GM18907 (cell line): ENCODE data around the gene BACH2.

Source experiments
- ATAC-seq: cut with Tn5 transposase; IDR thresholded peaks from one replicate; pipeline ENCODE4 v1.9.1; 2021; ENCODE audit warnings: mild to moderate bottlenecking, moderate library complexity; ENCODE audit not compliant: unreplicated experiment

The BACH2 gene

DNA sequence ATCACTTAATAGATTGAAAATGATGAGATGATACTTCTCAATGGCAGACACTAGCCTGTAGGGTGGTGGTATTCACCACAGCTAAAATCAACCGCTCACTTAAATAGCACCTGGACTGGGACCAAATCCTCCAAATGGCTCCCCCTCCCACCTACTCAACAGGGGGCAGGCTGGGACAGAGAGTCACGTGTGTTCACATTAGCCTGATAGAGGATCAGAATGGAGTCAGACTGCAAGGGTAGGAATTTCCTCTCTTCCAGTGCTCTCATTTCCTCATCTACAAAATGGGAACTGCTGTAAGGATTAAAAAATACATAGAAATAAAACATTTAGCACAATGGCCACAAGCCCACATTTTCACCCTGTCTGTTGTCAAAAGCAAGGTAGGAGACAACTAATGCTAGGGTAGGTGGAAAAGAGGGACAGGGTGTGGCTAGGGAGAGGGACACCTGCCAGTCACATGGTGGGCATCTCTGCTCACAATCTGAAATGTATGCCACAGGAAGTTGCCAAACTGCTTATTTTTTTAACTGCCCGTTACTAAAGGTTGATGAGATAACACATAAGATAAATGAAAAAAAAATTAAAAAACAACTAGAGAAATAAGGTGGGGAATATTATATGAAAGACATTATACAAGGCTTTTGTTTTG, 55.3 kb downstream of the BACH2 start:
- no peak for ATAC-seq

DNA sequence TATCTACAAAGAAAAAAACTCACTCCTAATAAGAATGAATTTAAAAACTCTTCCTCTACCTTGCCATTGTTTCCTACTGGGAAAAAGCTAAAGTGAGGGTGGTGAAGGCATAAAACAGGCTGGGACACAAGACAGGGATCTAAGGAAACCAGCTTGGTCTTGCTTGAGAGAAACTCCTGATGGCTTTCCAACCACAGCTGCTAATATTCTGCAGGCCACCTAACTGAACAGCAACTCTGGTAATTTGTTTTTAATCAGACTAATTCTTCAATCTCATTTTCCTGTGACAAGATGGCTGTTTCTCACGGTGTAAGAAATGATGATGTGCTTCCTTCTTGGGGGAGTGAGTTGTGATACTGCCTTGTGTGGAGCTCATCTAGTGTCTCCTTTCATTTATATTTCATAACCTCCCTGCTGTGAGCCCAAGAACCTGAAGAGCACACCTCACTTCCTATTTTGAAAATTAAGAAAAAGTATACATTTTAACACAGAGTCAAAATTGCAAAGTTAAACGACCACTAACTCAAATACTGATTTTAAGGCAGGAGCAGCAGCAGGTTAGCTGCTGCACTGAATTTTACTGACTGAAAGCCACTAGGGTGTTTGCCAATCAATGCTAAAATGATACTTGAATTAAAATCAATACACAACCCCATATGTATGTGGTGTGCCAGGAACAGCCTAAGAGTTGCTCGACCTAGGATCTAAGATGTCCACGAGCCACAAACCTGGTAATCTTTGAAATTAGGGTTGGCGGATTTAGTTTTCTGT, 58.0 kb downstream of the BACH2 start:
- no peak for ATAC-seq

DNA sequence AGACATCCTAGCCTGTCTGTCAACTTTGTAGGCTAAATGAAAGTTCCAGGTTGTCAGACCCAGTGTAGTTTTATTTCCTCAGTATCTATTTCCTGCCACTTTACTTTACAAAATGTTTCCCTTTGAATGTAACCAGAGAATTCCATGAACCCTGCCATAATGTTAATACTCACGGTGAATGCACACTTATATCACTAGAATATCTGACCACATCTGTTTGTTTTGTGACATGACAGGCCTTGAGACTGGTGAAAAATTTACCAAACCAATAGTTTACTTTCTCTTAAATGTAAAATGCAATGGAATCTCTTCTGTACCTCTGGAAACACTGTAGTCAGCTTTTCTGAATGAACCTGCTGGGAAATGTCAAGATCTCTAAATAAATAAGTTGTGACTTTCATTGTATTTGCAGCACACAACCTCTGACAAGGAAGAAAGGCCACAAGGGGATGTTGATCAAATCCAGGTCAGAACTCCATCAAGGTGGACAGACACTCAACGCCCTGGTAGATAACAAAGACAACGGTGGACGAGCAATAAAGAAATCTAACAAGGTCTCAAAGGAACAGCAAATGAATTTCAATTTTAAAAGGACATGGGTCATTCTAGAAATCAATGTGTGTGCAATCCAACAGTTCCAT, 59.2 kb downstream of the BACH2 start:
- no peak for ATAC-seq

DNA sequence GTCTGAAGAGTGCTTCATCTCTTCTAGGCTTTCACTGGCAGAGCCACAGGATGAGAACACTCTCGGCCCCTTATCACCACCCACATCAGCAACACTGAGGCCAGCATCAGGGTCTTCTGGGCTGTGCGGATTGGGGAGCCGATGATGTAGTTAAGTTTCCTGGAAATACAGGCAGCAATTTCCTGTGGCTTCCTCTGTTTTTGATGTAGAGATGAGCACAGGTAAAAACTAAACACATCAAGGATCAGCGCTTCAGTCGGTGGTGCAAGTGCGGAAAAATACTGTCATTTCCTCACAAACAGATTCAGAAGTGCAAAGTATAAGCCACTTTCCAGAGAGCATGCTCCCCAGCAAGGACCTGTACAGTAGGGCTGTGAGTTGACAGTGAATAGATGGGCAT, 62.6 kb downstream of the BACH2 start:
- ATAC-seq: no peak

DNA sequence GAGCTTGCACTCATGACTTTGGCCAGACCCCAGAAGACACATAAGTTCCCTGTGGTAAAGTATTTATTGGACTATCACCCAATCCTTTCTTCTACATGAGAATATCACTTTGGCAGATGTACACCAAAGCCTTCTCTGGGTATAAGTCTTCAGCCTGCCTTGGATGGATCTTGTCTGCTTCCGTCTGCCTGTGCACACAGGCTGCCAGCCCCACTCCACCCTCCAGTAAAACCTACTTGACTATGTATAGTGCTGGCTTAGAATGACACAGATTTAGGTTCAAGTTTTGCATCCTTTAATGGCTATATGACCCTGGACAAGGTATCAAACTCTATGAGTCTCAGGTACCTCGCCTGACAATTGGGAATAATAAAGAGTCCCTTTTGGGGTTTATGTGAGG, 63.4 kb downstream of the BACH2 start:
- ATAC-seq: no peak

DNA sequence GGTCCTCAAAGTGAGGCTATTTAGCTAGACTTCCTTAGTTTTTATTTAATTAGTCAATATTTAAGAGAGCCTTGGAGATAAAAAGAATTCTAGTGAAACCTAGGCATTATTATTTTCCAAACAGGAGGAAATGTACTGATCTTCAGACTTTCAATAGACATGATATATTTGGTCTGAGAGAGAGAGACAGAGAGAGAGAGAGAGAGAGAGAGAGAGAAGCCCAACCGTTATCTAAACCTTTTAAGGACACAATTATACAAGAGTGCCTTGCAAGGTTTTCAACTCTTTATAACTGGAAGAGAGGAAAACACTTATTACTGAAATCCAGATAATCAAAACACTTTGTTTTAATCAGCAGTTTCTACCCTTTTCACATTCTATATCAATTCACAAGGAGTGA, 64.8 kb downstream of the BACH2 start:
- ATAC-seq: no peak

DNA sequence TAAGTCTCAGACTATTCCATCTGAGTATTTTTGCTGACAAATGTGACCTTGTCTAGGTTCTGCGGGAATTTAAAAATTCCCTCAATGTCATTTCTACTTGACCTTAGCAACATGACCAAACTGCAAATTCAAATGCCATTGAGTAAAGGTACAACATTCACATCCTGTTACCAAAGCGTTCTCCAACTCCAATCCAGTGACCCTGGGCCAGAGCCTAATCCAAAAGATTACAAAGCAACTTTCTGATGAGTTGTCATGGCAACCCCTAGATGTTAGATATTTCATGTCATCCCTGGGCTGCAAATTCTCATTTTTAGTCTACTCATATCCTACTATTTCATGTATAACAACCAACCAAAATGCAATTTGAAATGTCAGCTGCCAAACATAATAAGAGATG, 65.3 kb downstream of the BACH2 start:
- no peak for ATAC-seq

DNA sequence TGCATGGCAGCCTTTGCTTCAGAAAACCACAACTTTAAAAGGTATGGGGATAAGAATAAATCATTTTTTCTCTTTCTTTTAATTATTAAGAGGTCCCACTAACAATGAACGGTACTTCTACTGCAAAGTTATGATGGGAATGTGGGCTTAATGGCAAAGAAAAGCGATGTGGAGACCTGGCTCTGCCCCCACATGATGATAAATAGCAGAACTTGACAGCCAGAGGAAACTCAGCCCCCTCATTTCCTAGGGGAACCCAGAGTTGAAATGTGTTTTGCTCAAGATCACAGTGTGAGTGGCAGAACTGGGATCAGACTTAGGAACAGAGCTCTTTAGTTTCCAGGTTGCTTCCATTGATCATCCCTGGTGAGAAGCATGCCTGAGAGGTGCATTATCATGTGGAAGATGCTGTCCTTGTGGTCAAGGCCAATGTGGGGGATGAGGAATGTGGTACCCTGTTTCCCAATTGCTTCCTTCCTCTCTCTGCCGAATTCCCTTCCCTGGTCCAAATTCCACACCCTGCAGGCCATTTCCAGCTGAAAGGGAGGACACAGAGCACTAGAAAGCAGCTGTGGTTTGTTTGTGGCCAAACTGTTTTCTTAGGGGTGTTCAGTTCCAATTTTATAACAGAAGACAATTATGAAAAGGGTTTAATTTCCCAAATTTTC, 66.0 kb downstream of the BACH2 start:
- no peak for ATAC-seq

DNA sequence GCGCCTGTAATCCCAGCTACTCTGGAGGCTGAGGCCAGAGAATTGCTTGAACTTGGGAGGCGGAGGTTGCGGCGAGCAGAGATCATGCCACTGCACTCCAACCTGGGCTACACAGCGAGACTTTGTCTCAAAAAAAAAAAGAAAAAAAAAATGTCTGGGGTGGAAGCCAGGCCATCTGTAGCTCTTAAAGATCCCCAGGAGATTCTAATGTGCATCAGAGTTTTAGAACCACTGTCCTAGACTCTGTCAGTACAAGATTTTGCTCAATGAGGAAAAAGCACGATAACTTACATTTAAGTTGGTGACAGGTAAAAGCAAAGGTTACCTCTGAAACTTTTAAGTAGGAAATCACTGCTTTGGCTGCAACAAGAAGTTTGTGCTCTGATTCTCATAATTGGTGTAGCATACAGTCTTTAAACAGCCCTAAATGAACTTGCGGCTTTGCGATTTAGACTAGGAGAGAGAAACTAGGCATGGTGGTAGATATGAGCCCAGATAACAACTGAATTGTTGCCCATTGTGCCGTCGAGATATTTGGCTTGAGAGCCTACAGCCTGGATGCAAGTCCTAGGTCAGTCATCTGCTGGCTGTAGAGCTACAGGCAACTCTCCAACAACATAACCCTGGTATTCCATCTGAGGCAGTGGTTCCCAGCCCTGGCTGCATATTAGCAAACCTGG, 67.2 kb downstream of the BACH2 start:
- no peak for ATAC-seq

DNA sequence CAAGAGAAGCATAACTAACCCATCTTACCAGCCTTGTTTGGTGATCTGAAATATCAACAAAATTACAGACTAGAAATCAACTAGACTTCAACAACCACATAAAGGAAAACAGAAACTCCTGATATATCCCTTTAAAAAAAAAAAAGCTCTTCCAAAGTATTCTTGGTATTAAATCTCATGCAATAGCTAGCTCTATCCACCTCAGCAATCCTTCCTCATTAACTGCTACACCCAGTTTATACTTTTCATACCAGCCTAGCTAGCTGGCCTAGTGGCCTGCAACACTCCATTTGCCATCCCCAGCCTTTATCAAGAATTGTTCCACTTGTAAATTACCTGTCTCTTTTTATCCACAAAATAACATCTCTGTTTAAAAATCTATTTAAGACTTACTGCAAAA, 69.0 kb downstream of the BACH2 start:
- ATAC-seq: no peak

DNA sequence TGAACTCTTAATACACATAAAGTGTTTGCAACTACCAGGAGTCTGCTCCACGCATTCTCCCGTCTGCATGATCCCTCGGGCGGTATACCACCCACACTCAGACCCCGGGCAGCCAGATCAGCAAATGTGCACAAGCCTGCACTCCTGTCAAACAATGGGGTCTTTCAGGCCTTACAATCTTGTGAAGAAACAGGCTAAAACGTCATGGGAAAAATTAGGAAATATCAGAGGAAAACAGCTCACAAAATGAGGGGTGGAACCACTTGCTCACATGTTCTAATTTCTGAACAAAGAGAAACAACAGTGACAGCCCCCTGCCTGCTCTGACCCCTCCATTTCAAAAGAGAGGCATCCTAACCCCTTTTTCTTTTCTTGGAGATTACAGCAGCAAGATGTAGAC, 69.4 kb downstream of the BACH2 start:
- no peak for ATAC-seq

DNA sequence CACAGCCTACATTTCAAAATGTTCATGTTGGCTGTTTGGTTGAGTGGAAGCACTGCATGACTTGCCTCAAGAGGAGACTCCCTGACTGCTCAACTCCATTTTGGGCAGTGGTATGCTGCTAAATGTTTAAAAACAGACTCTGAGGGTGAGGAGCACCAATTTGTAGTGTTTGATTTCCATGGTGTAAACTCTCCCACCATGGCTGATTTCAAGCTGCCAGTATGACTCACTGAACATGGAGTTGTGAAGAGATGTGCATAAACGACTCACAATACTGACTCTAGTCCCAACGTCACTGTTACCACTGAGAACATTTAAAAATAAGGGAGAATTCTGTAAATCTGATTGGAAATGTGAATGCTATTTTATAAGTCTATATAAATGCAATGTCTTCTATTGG, 70.4 kb downstream of the BACH2 start:
- ATAC-seq: no peak

DNA sequence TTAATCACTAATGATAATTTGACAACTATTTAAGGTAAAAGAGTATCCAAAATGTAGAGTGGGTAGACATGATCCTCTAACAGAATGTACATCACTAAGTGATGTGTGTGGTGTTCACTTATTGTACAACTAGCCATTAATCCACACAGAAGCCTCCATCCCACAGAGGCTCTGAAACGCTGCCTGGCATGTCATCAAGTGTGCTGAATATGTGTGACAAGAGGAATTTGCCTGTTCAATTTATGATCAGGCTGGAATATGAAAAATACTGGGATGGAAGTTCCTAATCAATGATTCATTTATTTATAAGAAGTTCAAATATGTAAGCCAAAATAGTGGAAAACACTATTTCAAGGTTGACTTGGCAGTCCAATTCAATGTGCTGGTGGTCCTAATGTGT, 72.4 kb downstream of the BACH2 start:
- no peak for ATAC-seq

DNA sequence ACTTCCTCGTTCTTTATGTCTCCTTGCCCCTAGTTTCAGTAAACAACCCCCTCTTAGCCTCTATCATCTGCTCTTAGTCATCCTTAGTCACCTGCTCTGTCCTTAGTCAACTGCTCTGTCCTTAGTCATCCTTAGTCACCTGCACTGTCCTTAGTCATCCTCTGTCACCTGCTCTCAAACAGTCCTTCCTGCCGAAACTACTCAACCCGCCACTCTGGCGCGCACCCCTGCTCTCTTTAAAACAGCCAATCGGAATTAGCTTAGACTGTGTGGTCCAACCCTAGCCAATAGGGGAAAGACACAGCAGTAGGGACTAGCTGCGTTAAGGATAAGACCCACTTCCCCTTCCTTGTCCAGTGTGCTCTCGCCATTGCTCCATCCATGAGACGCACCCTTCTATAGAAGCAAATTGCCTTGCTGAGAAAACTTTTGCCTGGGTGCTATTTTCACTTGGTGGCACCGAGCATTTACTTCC, 73.9 kb downstream of the BACH2 start:
- ATAC-seq: no peak

DNA sequence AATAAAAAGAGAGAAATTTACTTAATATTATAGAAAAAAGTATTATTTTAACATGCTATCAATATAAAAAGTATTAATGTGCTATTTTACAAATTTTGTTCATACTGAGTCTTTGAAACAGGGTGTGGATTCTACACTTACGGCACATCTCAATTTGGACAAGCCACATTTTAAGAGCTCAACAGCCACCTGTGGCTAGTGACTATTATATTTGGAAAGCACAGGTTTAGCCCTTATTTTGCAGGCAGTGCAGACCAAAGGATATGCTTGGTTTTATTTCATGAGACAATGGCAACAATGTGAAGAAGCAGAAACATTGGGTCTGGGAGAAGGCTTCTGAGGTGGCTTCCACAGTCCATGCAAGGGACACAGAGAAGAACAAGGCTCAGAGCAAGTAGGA, 74.6 kb downstream of the BACH2 start:
- no peak for ATAC-seq

DNA sequence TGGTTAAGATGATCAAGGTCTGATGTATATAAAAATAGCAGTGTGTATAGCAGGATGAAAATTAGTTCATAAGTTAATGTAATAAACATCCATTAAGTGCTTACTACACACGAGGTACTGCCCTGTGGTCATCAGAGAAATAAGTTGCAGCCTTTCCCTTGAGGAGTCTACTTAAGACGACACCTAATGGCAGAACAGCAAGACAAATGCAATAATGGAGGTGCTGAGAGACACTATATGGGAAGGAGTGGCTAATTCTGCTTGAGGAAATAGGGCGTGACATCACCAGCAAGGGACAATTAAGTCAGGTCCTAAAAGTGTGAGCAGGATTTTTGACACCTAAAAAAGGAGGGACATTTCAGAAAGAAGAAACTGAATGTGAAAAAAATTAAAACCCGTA, 75.2 kb downstream of the BACH2 start:
- ATAC-seq: no peak

DNA sequence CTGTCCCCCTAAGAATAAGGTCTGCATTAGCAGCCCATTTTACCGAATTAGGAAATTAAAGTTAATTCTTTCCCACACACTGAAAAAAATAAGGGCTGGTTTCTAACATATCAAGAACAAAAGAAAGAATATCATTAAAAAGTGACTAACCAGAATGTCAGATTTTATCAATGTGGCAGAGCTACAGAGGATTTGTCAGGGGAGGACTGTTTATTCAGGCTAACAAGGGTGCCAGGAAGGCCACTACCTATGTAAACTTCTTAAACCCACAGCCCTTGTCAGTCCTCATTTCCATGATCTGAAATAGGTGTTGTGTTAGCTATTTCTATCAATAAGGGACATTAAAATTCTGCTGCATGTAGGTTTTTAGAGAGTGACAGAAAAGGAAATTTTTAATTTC, 76.4 kb downstream of the BACH2 start:
- ATAC-seq: no peak

DNA sequence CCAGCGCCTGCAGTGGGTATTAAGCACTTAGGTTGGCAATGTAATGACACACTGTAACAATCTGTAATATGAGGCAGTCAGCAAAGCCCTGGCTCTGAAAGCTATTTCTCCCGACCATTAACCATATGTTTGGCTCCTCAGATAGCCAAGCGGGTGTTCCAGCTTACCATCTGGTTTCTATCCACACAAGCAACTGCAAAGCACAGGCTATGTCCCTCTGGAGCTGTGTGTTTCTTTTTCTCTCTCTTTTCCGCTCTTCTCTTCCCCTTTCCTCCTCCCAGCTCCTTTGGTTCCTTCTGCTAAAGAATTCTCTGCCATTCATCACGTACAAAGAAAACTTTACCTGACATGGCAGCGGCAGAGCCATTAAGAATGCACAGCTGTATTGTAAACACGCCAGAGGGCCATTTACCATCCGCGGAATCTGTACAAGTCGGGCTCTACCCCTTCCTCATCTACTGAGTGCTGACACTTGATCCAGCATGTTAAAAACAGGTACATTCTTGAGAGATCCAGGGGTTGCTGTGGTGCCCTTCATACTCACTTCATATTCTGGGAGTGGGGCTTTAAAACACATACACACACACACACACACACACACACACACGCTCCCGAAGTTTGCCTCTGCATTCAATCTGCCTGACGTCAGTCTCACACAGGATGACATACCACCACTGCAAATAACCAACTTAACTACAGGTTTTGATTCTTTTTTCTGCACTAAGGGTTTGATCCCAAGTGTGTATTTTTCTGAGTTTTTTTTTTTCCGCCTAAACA, 77.2 kb downstream of the BACH2 start:
- no peak for ATAC-seq

DNA sequence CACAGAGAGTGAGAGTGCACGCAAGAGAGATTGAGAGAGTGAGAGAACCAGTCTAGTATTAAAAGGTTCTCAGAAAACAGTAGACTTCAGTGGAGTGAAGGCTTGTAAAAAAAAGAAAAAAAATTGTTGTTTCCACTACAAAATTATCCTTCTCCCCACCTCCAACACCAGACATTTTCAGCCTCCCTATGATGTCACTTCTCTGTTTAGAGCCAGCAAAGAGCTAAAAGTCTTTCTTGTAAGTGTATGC, 77.8 kb downstream of the BACH2 start:
- ATAC-seq: no peak

DNA sequence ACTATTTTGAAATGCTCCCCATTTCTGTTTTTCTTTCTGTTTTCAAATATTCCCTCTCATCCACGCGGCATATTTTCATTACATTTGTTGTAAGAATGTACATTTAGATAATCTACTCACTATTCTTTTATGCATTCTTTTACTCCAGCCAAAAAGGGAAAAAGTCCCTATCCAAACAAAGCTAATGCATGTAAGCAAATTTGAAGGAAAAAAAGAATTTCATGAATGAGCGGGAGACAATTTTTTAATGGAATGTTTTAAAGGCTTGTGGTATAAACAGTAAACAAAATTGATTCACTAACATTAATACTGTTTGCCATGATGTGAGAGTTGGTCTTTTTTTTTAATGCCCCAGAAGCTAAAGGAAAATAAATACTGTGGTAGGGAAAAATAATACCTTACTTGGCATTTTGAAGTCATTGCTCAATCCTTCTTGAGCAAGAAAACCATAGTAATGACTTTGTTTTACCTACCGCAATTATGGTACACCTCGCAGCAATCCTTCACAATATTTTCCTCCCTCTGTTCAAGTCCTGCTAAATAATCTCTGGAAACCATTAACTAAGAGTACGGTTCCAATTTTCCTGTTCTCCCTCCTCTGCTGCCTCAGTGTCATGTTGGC, 79.0 kb downstream of the BACH2 start:
- no peak for ATAC-seq
